Measurements from ENCODE around the gene TMEM205. TPM values are rescaled to one million over a fixed set of nuclear protein-coding genes. Genes with fewer than 3 reads are reported as not detected.
A peak's percentile ranks its signal among the peaks of the same experiment; 100 is the strongest.

The TMEM205 gene
- total and polyA plus RNA-seq, 2 of the 13 experiments (the other 11 are each of a cell fraction or from before 2014, with no cell fraction given): 45.5 to 98.7 TPM

DNA sequence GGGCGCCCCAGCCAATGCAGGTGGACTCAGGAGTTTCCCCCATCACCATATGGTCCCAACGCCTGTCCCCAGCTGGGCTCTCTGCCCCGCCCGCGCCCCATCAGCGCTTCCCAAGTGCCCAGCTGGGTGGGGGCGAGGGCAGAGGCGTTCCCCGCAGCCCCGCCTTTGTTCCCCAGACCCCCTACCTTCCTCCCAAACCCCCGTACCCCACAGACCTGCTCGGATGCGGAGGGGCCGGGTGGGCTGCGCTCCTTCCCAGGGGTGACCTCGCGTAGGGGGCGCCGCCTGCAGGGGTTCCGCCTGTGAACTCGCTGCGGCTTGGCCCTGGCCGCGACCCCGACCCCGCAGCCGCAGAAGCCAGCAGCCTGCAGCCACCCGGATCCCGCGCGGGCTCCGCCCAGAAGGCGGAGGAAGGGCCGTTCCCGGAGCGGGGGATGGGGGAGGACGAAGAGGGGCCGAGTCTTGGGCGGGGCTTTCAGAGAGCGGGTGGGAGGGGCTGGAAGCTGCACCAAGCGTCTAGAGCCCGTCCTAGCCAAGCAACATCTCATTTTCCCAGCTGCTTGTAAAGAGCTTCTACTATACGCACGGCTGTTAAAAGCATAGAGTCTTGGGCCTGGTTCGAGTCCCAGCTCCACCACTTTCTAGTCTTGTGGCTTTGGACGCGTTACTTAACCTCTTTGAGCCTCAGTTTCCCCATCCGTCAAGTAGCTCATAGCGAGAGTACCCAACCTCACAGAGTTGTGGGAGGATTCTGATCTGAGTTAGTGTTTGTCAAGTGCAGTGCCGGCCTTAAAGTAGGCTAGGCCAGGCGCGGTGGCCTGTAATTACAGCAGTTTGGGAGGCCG is 6.6 kb downstream of the TMEM205 start, which contains the start of gene RAB3D (continued):
- no peak for TF ChIP-seq IRF1 (CRISPR knock-in tag; IDR thresholded peaks at IDR 0.05; ENCODE audit: low read depth)
- TF ChIP-seq ZBTB7B (CRISPR knock-in tag; IDR thresholded peaks at IDR 0.05): peak; percentile 68
- no peak for TF ChIP-seq ZNF629 (CRISPR knock-in tag; conservative IDR thresholded peaks at IDR 0.05)
- no peak for TF ChIP-seq NR2F2 (IDR thresholded peaks at IDR 0.05; ENCODE audit: borderline replicate concordance, low read depth)
- TF ChIP-seq, protein P1, sequence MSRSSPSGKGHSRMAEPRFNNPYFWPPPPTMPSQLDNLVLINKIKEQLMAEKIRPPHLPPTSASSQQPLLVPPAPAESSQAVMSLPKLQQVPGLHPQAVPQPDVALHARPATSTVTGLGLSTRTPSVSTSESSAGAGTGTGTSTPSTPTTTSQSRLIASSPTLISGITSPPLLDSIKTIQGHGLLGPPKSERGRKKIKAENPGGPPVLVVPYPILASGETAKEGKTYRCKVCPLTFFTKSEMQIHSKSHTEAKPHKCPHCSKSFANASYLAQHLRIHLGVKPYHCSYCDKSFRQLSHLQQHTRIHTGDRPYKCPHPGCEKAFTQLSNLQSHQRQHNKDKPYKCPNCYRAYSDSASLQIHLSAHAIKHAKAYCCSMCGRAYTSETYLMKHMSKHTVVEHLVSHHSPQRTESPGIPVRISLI (CRISPR knock-in tag; IDR thresholded peaks at IDR 0.05; ENCODE audit: borderline replicate concordance): no peak
- 0 out of 2 replicates have a peak, but pooled peaks have one; percentile 20 for TF ChIP-seq ZNF333 (CRISPR knock-in tag; IDR thresholded peaks at IDR 0.05; ENCODE audit: borderline replicate concordance)
- no peak for TF ChIP-seq EZH2 (conservative IDR thresholded peaks at IDR 0.05; ENCODE audit: low read depth, low read length)
- TF ChIP-seq POLR2A (IDR thresholded peaks at IDR 0.05; ENCODE audit: insufficient read depth in 1 of 2, low read depth in 2 of 2, low read length in 2 of 2): peak in 1 of 2 experiments; percentile 68; a peak in 2 of 4 replicates
- TF ChIP-seq ZBTB7A (CRISPR knock-in tag; IDR thresholded peaks at IDR 0.05): peak; percentile 73; the same call in 1 of the 2 replicates
- peak; percentile 56 for TF ChIP-seq RBFOX2 (IDR thresholded peaks at IDR 0.05; ENCODE audit: low read depth, low read length)
- peak; percentile 48 for TF ChIP-seq ZNF18 (CRISPR knock-in tag; IDR thresholded peaks at IDR 0.05; ENCODE audit: insufficient replicate concordance)
- no peak for TF ChIP-seq JDP2 (CRISPR knock-in tag; IDR thresholded peaks at IDR 0.05; ENCODE audit: borderline replicate concordance)
- 0 out of 2 replicates have a peak, but pooled peaks have one; percentile 74 for TF ChIP-seq ZNF281 (CRISPR knock-in tag; IDR thresholded peaks at IDR 0.05; ENCODE audit: borderline replicate concordance)
